Mononuclear cell (primary cell): ENCODE measurements around the gene NTRK2. TPM values are rescaled to one million over a fixed set of nuclear protein-coding genes. Genes with fewer than 3 reads are reported as not detected.

Source experiments
- H3K27me3 ChIP-seq: 2 replicates; pipeline ENCODE4 v1.6.0; 2011; ENCODE audit warnings: low read length, control low read depth; ENCODE audit not compliant: insufficient read depth
- H3K4me1 ChIP-seq: 2 replicates; pipeline ENCODE4 v1.5.1; 2011; ENCODE audit warnings: mild to moderate bottlenecking, low read length, control low read depth; ENCODE audit not compliant: insufficient read depth
- H3K4me3 ChIP-seq: 2 replicates; pipeline ENCODE4 v1.5.1; 2011; ENCODE audit warnings: mild to moderate bottlenecking, low read length, moderate library complexity
- H3K9me3 ChIP-seq: 2 replicates; pipeline ENCODE4 v1.5.1; 2011; ENCODE audit warnings: low read depth, mild to moderate bottlenecking, control low read depth, low read length
- total RNA-seq: library from RNA; depleted of rRNA; stranded (reverse); fragments of >200 nt; gene quantifications from one replicate; pipeline ENCODE4 v1.2.3, GENCODE V29; 2012

The NTRK2 gene
- total RNA-seq, 1 donor = 0.10 TPM

GRCh38 chr9:84738353-84738752 lies 68.8 kb downstream of the NTRK2 start:
- Histone ChIP-seq H3K4me3 (no peak overlapping the region), H3K9me3 (no peaks in the 10 kb centered on the region), H3K4me1 (no peaks in the 10 kb centered on the region), H3K27me3 (no peaks in the 10 kb centered on the region)

GRCh38 chr9:84742261-84742660 lies 72.7 kb downstream of the NTRK2 start:
- H3K4me1 ChIP-seq = no peaks in the 10 kb centered on the region
- no peak overlapping the region for H3K4me3 ChIP-seq
- H3K9me3 ChIP-seq = no peaks in the 10 kb centered on the region
- H3K27me3 ChIP-seq = no peaks in the 10 kb centered on the region

DNA sequence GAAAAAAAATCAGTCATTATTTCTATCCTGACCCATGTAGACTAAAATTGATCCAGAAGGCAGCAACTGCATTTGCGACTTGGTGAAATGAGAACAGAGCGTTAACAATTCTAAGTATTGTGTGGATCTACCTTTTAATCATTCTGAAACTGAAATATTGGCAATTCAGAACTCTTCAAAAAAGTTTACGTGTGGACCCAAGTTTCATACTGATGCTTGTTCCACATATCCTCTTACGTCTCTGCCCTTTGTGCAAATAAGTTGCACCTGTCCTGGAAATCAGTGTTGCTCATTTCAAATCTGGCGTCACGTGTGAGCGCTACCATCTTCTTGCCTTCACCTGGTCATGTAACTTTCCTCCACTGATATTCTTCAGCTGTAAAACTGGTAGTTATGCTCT lies 74.7 kb downstream of the NTRK2 start:
- Histone ChIP-seq H3K27me3 (no peaks in the 10 kb centered on the region), H3K9me3 (no peaks in the 10 kb centered on the region), H3K4me3 (no peak overlapping the region), H3K4me1 (no peaks in the 10 kb centered on the region)

GRCh38 chr9:84744726-84745125 lies 75.2 kb downstream of the NTRK2 start:
- Histone ChIP-seq H3K4me3 (no peak overlapping the region), H3K4me1 (no peaks in the 10 kb centered on the region), H3K27me3 (no peaks in the 10 kb centered on the region), H3K9me3 (no peaks in the 10 kb centered on the region)

DNA sequence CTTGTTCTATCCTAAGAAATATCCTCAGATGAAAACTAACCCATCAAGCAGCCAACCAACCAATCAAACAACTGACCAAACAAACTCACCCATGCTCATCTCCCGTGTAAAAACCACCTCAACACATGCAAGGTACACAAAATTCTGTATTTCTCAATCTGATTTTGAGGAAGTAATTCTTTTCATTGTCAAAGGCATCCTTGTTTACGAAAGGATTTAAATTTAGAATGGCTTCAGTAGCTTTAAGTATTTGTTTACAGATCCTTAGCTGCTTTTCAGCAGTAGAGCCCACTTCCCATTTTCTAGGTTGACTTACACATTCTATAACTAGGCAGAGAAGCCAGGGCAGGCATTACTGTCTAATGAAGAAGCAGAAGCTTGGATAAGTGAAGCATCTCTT lies 78.6 kb downstream of the NTRK2 start:
- Histone ChIP-seq H3K4me1 (no peaks in the 10 kb centered on the region), H3K9me3 (no peaks in the 10 kb centered on the region), H3K27me3 (no peaks in the 10 kb centered on the region), H3K4me3 (no peak overlapping the region)

DNA sequence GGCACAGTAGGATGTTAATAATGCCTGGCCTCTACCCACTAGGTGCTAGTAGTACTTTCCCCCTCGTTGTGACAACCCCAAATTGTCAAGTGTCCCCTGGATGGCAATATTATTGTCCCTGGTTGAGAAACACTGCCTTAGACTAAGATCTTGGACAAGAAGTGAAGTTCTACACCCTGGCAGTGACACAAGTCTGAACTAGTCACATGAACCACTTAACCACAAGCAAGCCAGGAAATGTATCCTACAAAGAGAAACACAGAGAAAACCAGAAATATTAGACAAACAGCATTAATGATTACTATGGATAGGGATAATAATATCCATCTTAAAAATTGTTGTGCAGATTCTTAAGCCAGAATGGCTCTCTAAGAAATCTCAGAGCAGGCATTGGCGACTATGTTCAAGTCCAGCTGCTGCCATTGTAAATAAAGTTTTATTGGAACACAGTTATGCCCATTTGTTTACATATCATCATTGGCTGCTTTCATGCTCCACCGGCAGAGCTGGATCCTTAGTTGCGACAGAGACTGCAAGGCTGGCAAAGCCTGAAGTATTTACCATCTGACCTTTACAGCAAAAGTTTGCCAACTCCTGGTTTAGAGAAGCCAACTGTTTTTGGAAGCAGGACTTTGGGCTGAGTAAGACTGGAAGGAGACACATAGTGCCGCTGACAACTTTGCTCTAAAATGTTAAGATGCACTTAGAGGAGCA lies 80.8 kb downstream of the NTRK2 start:
- Histone ChIP-seq H3K4me3 (no peak overlapping the region), H3K27me3 (no peaks in the 10 kb centered on the region), H3K4me1 (no peaks in the 10 kb centered on the region), H3K9me3 (no peaks in the 10 kb centered on the region)

DNA sequence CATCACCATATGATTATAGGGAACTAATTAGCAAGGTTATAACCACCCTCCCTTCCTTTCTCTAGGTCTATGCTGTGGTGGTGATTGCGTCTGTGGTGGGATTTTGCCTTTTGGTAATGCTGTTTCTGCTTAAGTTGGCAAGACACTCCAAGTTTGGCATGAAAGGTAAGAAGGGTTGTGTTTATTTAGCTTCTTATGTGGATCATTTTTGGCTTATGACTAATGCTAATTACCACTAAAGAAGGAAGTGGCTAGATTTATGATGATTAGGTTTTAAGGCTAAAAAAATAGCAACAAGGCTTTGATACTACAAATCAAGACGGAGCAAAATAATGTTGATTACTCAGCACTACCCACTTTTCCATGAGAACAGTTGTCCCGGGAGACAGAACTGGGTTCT lies 82.4 kb downstream of the NTRK2 start:
- Histone ChIP-seq H3K4me3 (no peak overlapping the region), H3K27me3 (no peaks in the 10 kb centered on the region), H3K4me1 (no peaks in the 10 kb centered on the region)

DNA sequence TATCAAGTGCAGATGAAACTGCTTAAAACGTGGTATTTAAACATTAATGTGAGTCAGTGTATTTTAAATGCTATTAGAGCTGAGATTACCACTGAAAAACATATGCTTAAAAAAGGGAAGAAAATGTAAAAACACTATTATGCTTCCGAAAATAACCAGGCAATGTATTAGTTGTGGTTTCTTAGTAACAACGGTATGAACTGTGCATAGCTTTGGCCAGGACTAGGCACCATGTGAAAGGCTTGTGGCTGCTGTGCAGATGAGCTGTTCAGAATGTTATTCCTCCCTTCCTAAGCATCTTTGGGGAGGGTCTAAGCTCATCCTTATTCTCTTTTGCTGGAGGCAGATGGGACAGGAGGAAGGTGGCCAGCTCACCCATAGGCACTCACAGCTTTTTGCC lies 84.9 kb downstream of the NTRK2 start:
- no peaks in the 10 kb centered on the region for H3K27me3 ChIP-seq
- H3K4me1 ChIP-seq = no peaks in the 10 kb centered on the region
- H3K9me3 ChIP-seq = no peaks in the 10 kb centered on the region
- H3K4me3 ChIP-seq = no peak overlapping the region

More for the DNA sequence above, 82.4 kb downstream of the NTRK2 start:
- no peaks in the 10 kb centered on the region for H3K9me3 ChIP-seq

DNA sequence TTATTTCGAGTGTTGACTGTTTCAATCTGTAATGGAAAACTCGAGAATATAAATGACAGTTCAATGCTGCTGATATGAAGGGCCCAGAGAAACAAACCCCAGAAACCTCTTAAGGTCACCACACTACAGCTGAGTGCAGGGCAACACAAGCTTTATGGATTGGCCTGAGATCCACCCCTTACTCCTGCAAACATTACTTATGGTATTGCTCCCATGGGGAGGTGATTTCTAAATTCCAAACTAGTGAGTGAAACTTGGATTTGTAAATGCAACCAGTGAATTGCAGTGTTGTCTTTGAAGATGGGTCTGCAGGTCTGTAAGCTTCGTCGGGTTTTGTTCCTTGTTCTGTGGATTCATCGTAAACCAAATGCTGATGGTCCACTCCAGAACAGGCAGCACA lies 85.4 kb downstream of the NTRK2 start:
- Histone ChIP-seq H3K27me3 (no peaks in the 10 kb centered on the region), H3K4me1 (no peaks in the 10 kb centered on the region), H3K4me3 (no peak overlapping the region), H3K9me3 (no peaks in the 10 kb centered on the region)

DNA sequence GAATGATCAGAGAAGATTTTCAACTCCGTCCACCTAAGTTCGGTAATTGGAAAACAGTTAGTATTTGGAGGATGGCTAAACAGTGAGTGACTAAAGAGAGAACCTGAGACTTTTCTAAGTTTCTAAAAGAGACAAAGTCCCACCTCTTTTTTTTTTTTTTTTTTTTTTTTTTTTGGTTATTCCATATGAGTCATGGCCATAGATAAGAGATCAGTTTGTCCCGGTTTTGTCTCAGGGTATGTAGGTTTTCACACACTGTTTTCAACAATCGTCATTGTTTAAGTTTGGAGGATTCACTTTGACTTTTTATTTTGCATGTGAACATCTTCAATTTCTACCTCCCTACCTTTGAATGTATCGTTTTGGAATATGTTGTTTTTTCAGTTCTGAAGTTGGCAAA lies 85.9 kb downstream of the NTRK2 start:
- Histone ChIP-seq H3K27me3 (no peaks in the 10 kb centered on the region), H3K4me3 (no peak overlapping the region), H3K4me1 (no peaks in the 10 kb centered on the region), H3K9me3 (no peaks in the 10 kb centered on the region)

- H3K4me3 ChIP-seq = no peak overlapping the region
- no peaks in the 10 kb centered on the region for H3K4me1 ChIP-seq
- no peaks in the 10 kb centered on the region for H3K9me3 ChIP-seq
- no peaks in the 10 kb centered on the region for H3K27me3 ChIP-seq
Measured at GRCh38 chr9:84756171-84756570, 86.6 kb downstream of the NTRK2 start.

DNA sequence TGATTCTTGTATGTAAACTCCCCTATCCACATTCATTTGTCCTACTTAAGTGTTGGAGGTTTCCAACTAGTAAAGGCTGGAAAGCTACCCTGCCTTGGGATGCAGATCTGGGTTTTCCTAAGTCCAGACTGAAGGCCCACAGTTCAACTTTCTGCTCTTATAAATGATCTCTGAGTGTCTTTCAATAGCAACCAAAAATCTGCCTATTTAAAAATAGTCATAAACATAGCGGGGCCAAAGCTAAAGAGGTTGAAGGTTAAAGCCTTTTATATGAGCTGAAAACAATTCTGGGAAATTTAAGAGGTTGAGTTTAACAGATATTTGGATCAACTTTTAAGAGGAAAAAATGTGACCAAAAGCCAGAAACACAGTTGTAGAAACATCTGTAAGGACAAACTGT lies 87.2 kb downstream of the NTRK2 start:
- Histone ChIP-seq H3K9me3 (no peaks in the 10 kb centered on the region), H3K27me3 (no peaks in the 10 kb centered on the region), H3K4me1 (no peaks in the 10 kb centered on the region), H3K4me3 (no peak overlapping the region)

GRCh38 chr9:84758817-84759216 lies 89.3 kb downstream of the NTRK2 start:
- Histone ChIP-seq H3K4me1 (no peaks in the 10 kb centered on the region), H3K4me3 (no peak overlapping the region), H3K9me3 (no peaks in the 10 kb centered on the region), H3K27me3 (no peaks in the 10 kb centered on the region)

DNA sequence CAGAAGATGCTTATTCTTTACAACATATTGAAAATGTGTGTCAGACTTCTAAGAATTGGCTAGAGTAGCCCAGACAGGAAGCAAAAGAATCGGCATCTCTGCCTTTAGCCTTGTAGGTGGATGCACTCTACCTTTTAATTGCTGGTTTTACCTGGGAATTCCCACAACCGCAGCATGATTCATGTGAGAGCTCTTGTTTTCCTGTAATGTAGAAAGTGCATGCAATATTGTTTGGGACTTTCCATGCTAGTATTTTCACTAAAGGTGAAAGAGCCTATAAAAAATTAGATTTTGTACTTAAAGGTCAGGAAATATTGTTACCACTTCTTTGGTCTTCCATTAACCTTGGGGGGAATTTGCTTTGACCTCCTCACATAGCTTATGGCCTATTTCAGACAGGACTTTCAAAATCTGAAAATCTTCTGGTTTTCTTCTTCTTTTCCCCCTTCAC lies 89.8 kb downstream of the NTRK2 start:
- Histone ChIP-seq H3K4me3 (no peak overlapping the region), H3K27me3 (no peaks in the 10 kb centered on the region), H3K4me1 (no peaks in the 10 kb centered on the region), H3K9me3 (no peaks in the 10 kb centered on the region)

- H3K9me3 ChIP-seq = no peaks in the 10 kb centered on the region
Measured at GRCh38 chr9:84759804-84760203, 90.3 kb downstream of the NTRK2 start.

GRCh38 chr9:84761137-84761808 lies 91.7 kb downstream of the NTRK2 start:
- H3K27me3 ChIP-seq = no peaks in the 10 kb centered on the region
- no peak overlapping the region for H3K4me3 ChIP-seq
- no peaks in the 10 kb centered on the region for H3K9me3 ChIP-seq
- no peaks in the 10 kb centered on the region for H3K4me1 ChIP-seq

More at GRCh38 chr9:84759804-84760203, 90.3 kb downstream of the NTRK2 start:
- Histone ChIP-seq H3K4me1 (no peaks in the 10 kb centered on the region), H3K4me3 (no peak overlapping the region), H3K27me3 (no peaks in the 10 kb centered on the region)
